ENCODE data around the gene CCKAR. TPM values are rescaled to one million over a fixed set of nuclear protein-coding genes. Genes with fewer than 3 reads are reported as not detected.

CCKAR gene
- total and polyA plus RNA-seq, 2 experiments from 2014 or later, result 0.77 TPM; not detected in 1

GRCh38 chr4:26525136-26525770, 35.0 kb upstream of the CCKAR start:
- H3K79me2 ChIP-seq, result no peaks in the 10 kb centered on the region
- H4K20me1 ChIP-seq (ENCODE audit: insufficient read depth, poor library complexity, severe bottlenecking), result no peaks in the 10 kb centered on the region
- no peak overlapping the region for H3K4me3 ChIP-seq
- TF ChIP-seq EZH2phosphoT487 (IDR thresholded peaks at IDR 0.05; ENCODE audit: low read depth, severe bottlenecking, unreplicated experiment) (no peak), CTCF (IDR thresholded peaks at IDR 0.05; ENCODE audit: poor library complexity) (no peak), EZH2 (IDR thresholded peaks at IDR 0.05; ENCODE audit: borderline replicate concordance) (no peak)
- no peaks in the 10 kb centered on the region for H3K9me2 ChIP-seq (replicated peaks; ENCODE audit: insufficient read depth)
- H3K4me1 ChIP-seq (ENCODE audit: insufficient read depth), result no peaks in the 10 kb centered on the region
- H3K4me2 ChIP-seq, result no peak overlapping the region
- H3K27me3 ChIP-seq, result no peaks in the 10 kb centered on the region
- no peak overlapping the region for H3K27ac ChIP-seq
- 92% methylated on average over 3 of the region's 3 CpGs for WGBS (ENCODE audit: low lambda C conversion rate, missing lambda C conversion rate)
- no peaks in the 10 kb centered on the region for H3K9me3 ChIP-seq (ENCODE audit: low read depth)
- no peaks in the 10 kb centered on the region for H3K36me3 ChIP-seq (replicated peaks; ENCODE audit: insufficient read depth, low read depth)
- H2AFZ ChIP-seq, result no peak overlapping the region
- DNase-seq (ENCODE audit: low spot score), result no peak

- Histone ChIP-seq H3K4me2 (no peak overlapping the region), H2AFZ (no peak overlapping the region), H3K79me2 (no peaks in the 10 kb centered on the region), H3K36me3 (replicated peaks; ENCODE audit: insufficient read depth, low read depth) (no peaks in the 10 kb centered on the region), H3K4me1 (ENCODE audit: insufficient read depth) (no peaks in the 10 kb centered on the region), H4K20me1 (ENCODE audit: insufficient read depth, poor library complexity, severe bottlenecking) (no peaks in the 10 kb centered on the region), H3K9me3 (ENCODE audit: low read depth) (no peaks in the 10 kb centered on the region), H3K27me3 (no peaks in the 10 kb centered on the region), H3K4me3 (no peak overlapping the region), H3K9me2 (replicated peaks; ENCODE audit: insufficient read depth) (no peaks in the 10 kb centered on the region), H3K27ac (no peak overlapping the region)
- no peak for TF ChIP-seq EZH2 (IDR thresholded peaks at IDR 0.05; ENCODE audit: borderline replicate concordance)
- no peak for TF ChIP-seq EZH2phosphoT487 (IDR thresholded peaks at IDR 0.05; ENCODE audit: low read depth, severe bottlenecking, unreplicated experiment)
- no peak for TF ChIP-seq CTCF (IDR thresholded peaks at IDR 0.05; ENCODE audit: poor library complexity)
- DNase-seq (ENCODE audit: low spot score), result no peak
- WGBS (ENCODE audit: low lambda C conversion rate, missing lambda C conversion rate), result 57% methylated on average over 1 of the region's 1 CpG
Observed at GRCh38 chr4:26524011-26524410, 33.7 kb upstream of the CCKAR start.

- WGBS (ENCODE audit: low lambda C conversion rate, missing lambda C conversion rate), result 76% methylated on average over 3 of the region's 3 CpGs
- H4K20me1 ChIP-seq (ENCODE audit: insufficient read depth, poor library complexity, severe bottlenecking), result no peaks in the 10 kb centered on the region
- no peak for DNase-seq (ENCODE audit: low spot score)
- no peaks in the 10 kb centered on the region for H3K4me1 ChIP-seq (ENCODE audit: insufficient read depth)
- H3K9me3 ChIP-seq (ENCODE audit: low read depth), result no peaks in the 10 kb centered on the region
- H3K79me2 ChIP-seq, result no peaks in the 10 kb centered on the region
- no peaks in the 10 kb centered on the region for H3K9me2 ChIP-seq (replicated peaks; ENCODE audit: insufficient read depth)
- TF ChIP-seq EZH2phosphoT487 (IDR thresholded peaks at IDR 0.05; ENCODE audit: low read depth, severe bottlenecking, unreplicated experiment) (no peak), CTCF (IDR thresholded peaks at IDR 0.05; ENCODE audit: poor library complexity) (no peak), EZH2 (IDR thresholded peaks at IDR 0.05; ENCODE audit: borderline replicate concordance) (no peak)
- H3K27ac ChIP-seq, result no peak overlapping the region
- no peaks in the 10 kb centered on the region for H3K36me3 ChIP-seq (replicated peaks; ENCODE audit: insufficient read depth, low read depth)
- no peak overlapping the region for H3K4me2 ChIP-seq
- H3K27me3 ChIP-seq, result no peaks in the 10 kb centered on the region
- H3K4me3 ChIP-seq, result no peak overlapping the region
- no peak overlapping the region for H2AFZ ChIP-seq
Observed at GRCh38 chr4:26522478-26522877, 32.2 kb upstream of the CCKAR start.
